Measurements from ENCODE around the gene CEBPE.

- TF ChIP-seq, protein P1, sequence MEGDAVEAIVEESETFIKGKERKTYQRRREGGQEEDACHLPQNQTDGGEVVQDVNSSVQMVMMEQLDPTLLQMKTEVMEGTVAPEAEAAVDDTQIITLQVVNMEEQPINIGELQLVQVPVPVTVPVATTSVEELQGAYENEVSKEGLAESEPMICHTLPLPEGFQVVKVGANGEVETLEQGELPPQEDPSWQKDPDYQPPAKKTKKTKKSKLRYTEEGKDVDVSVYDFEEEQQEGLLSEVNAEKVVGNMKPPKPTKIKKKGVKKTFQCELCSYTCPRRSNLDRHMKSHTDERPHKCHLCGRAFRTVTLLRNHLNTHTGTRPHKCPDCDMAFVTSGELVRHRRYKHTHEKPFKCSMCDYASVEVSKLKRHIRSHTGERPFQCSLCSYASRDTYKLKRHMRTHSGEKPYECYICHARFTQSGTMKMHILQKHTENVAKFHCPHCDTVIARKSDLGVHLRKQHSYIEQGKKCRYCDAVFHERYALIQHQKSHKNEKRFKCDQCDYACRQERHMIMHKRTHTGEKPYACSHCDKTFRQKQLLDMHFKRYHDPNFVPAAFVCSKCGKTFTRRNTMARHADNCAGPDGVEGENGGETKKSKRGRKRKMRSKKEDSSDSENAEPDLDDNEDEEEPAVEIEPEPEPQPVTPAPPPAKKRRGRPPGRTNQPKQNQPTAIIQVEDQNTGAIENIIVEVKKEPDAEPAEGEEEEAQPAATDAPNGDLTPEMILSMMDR (IDR thresholded peaks at IDR 0.05): no peak
- no peak for TF ChIP-seq POLR2A (IDR thresholded peaks at IDR 0.05)
These were observed 12.4 kb downstream of the CEBPE start for GRCh38 chr14:23106747-23107045.
